OCI-LY3 (cell line): ENCODE measurements around the gene PKP1.

Source experiments
- H2AFZ ChIP-seq: fragments of 200-600, 300-600 bp; shearing (Covaris generic); 2 replicates; pipeline ENCODE4 v1.6.0; 2014; ENCODE audit warnings: antibody characterized with exemption, low read depth, low read length
- H3K27ac ChIP-seq: fragments of 200-600, 300-600 bp; sonication (generic); 2 replicates; pipeline ENCODE4 v1.5.1; 2014; ENCODE audit warnings: mild to moderate bottlenecking, low read length, moderate library complexity, mixed read lengths
- H3K27me3 ChIP-seq: fragments of 200-600, 300-600 bp; sonication (generic); 2 replicates; pipeline ENCODE4 v1.6.1; 2014; ENCODE audit warnings: low read depth, low read length, mixed read lengths
- H3K36me3 ChIP-seq: fragments of 200-600, 300-600 bp; sonication (generic); replicated peaks from 2 replicates; pipeline ENCODE3; 2014; ENCODE audit warnings: low read depth, low read length, mixed read lengths
- H3K4me1 ChIP-seq: fragments of 300-600, 200-600 bp; sonication (generic); 2 replicates; pipeline ENCODE4 v1.6.1; 2014; ENCODE audit warnings: low read length, mixed read lengths
- H3K4me2 ChIP-seq: fragments of 200-600, 300-600 bp; sonication (generic); 2 replicates; pipeline ENCODE4 v1.6.1; 2014; ENCODE audit warnings: low read length, mixed read lengths
- H3K4me3 ChIP-seq: fragments of 300-600, 200-600 bp; sonication (generic); 2 replicates; pipeline ENCODE4 v1.5.1; 2014; ENCODE audit warnings: antibody characterized with exemption, mild to moderate bottlenecking, low read length, moderate library complexity
- H3K79me2 ChIP-seq: fragments of 300-600, 200-600 bp; shearing (Covaris generic); 2 replicates; pipeline ENCODE4 v1.6.1; 2014; ENCODE audit warnings: mild to moderate bottlenecking, low read length, mixed read lengths
- H3K9ac ChIP-seq: fragments of 300-600, 200-600 bp; shearing (Covaris generic); 2 replicates; pipeline ENCODE4 v1.6.0; 2014; ENCODE audit warnings: mild to moderate bottlenecking, low read length, moderate library complexity
- H3K9me3 ChIP-seq: fragments of 200-600, 300-600 bp; shearing (Covaris generic); 2 replicates; pipeline ENCODE4 v1.6.1; 2014; ENCODE audit warnings: low read length, mixed read lengths; ENCODE audit not compliant: insufficient read depth
- H4K20me1 ChIP-seq: fragments of 200-600, 300-600 bp; sonication (generic); 2 replicates; pipeline ENCODE4 v1.6.1; 2016; ENCODE audit warnings: low read length, mixed read lengths; ENCODE audit not compliant: insufficient read depth
- EZH2phosphoT487 ChIP-seq: fragments of 200-600 bp; shearing (Covaris generic); IDR thresholded peaks from 2 replicates; pipeline ENCODE4 v1.6.1; 2018; ENCODE audit warnings: antibody characterized with exemption, mixed run types, low read depth
- TF ChIP-seq, protein P1 (sequence below): fragments of 200-600, 300-600 bp; sonication (generic); IDR thresholded peaks from 2 replicates; pipeline ENCODE4 v1.5.1; 2014; ENCODE audit warnings: antibody characterized with exemption, low read length, low read depth

The PKP1 gene

DNA sequence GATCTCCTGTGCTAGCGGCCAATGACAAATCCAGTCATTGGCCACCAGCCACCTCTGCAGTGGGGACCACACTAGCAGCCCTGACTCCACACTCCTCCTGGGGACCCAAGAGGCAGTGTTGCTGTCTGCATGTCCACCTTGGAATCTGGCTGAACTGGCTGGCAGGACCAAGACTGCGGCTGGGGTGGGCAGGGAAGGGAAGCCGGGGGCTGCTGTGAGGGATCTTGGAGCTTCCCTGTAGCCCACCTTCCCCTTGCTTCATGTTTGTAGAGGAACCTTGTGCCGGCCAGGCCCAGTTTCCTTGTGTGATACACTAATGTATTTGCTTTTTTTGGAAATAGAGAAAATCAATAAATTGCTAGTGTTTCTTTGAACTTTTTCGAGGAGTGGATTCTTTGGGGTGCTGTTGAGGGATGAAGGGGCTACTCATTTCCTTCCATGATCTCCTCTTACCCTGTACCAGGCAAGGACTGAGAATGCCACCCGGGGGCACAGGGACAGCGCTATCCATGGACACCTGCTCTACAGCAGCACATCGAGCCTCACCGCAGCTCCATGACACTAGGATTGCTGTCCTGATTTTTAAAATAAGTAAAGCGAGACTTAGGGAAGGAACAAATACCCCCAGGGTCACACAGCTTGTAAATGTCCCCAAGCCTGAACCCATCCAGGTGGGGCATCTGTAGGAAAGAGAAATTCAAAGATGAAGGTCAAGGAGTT lies 49.5 kb downstream of the PKP1 start:
- no peaks in the 10 kb centered on the region for H3K9me3 ChIP-seq
- no peak overlapping the region for H3K4me2 ChIP-seq
- H3K36me3 ChIP-seq: no peaks in the 10 kb centered on the region
- peaks cover 25% of the 10 kb centered on the region; the same call in 1 of the 2 replicates for H3K27me3 ChIP-seq
- H3K4me3 ChIP-seq: no peak overlapping the region
- H3K79me2 ChIP-seq: no peaks in the 10 kb centered on the region
- no peaks in the 10 kb centered on the region for H3K4me1 ChIP-seq
- no peaks in the 10 kb centered on the region for H4K20me1 ChIP-seq
- no peak overlapping the region for H2AFZ ChIP-seq
- H3K27ac ChIP-seq: no peak overlapping the region
- TF ChIP-seq, protein P1, sequence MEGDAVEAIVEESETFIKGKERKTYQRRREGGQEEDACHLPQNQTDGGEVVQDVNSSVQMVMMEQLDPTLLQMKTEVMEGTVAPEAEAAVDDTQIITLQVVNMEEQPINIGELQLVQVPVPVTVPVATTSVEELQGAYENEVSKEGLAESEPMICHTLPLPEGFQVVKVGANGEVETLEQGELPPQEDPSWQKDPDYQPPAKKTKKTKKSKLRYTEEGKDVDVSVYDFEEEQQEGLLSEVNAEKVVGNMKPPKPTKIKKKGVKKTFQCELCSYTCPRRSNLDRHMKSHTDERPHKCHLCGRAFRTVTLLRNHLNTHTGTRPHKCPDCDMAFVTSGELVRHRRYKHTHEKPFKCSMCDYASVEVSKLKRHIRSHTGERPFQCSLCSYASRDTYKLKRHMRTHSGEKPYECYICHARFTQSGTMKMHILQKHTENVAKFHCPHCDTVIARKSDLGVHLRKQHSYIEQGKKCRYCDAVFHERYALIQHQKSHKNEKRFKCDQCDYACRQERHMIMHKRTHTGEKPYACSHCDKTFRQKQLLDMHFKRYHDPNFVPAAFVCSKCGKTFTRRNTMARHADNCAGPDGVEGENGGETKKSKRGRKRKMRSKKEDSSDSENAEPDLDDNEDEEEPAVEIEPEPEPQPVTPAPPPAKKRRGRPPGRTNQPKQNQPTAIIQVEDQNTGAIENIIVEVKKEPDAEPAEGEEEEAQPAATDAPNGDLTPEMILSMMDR: no peak
- no peak for TF ChIP-seq EZH2phosphoT487
- H3K9ac ChIP-seq: no peak overlapping the region

DNA sequence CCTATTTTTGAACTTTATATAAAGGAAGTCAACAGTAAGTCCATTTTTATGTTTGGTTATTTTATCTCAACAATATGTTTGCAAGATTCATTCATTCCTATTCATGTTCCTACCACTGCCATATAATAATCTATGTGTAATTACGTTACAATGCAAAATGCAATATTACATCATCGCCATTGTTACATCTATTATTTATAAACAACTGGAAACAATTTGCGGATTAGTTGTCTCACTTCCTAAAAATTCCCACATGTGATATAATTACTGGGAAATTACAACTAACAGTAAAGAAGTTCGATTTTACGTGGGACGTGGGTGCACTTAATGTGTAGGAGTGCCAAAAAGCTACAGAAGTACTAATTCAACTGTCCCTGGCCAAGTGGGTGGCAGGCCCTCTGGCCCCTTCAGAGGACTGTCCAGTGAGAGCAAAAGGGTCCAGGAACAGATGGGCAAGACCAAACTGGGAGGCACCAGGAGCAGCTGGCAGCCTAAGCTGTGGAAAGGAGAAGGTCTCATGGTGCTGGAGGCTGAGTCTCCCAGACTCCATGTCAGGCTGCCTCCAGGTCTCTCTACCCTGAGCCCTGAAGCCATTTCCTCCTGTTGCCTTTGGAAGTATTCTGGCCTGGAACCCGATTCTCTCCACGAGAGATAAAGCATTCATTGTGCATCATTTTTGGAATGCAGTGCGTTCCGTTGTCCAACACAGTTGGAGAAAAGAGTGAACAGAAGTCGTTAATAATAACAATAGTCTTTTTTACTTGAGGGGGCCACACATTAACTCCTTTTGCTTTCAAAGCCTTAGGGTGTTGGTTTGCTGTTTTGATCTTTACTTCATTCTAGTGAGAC lies 51.2 kb downstream of the PKP1 start:
- Histone ChIP-seq H2AFZ (no peak overlapping the region), H3K79me2 (no peaks in the 10 kb centered on the region), H3K4me1 (no peaks in the 10 kb centered on the region), H4K20me1 (no peaks in the 10 kb centered on the region), H3K9me3 (no peaks in the 10 kb centered on the region), H3K27me3 (peaks cover 14% of the 10 kb centered on the region), H3K27ac (no peak overlapping the region), H3K9ac (no peak overlapping the region), H3K36me3 (no peaks in the 10 kb centered on the region), H3K4me2 (no peak overlapping the region), H3K4me3 (no peak overlapping the region)
- TF ChIP-seq EZH2phosphoT487: no peak
- TF ChIP-seq, protein P1: no peak

DNA sequence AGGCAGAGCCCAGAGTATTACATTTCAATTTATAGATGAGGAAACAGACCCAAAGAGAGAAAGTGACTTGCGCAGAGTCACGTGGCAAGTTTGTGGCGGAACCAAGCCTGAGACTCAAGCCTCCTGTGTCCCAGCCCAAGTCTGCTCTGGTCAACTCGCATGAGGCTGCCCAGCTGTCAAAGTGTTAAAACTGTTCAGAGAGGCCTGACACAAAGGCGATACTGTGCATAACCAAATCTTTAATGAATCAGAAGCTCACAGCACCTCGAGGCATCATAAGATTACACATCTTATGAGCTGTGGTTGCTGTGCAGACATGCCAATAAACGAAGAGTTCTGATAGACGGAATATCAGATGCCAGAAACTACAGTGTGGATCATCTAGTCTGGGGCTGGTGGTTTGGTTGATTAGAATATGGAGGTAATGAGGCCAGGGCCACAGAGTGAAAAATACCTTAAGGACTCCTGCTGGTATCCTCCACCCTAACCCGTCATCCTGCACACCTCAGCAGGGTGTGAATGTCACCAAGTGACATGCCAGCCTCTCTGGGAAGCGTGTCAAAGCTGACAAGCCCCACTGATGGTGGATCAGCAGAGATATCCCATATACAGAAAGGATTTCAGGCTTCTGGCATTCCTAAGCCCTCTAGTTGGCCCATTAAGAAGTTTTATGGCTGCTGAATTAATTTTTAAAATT lies 52.0 kb downstream of the PKP1 start:
- H3K4me1 ChIP-seq: no peaks in the 10 kb centered on the region
- TF ChIP-seq, protein P1: no peak
- no peak for TF ChIP-seq EZH2phosphoT487
- no peak overlapping the region for H3K27ac ChIP-seq
- no peaks in the 10 kb centered on the region for H3K79me2 ChIP-seq
- no peaks in the 10 kb centered on the region for H4K20me1 ChIP-seq
- no peak overlapping the region for H3K4me2 ChIP-seq
- H3K9ac ChIP-seq: no peak overlapping the region
- no peaks in the 10 kb centered on the region for H3K36me3 ChIP-seq
- peaks cover 22% of the 10 kb centered on the region for H3K27me3 ChIP-seq
- no peak overlapping the region for H2AFZ ChIP-seq
- H3K4me3 ChIP-seq: no peak overlapping the region
- H3K9me3 ChIP-seq: no peaks in the 10 kb centered on the region

DNA sequence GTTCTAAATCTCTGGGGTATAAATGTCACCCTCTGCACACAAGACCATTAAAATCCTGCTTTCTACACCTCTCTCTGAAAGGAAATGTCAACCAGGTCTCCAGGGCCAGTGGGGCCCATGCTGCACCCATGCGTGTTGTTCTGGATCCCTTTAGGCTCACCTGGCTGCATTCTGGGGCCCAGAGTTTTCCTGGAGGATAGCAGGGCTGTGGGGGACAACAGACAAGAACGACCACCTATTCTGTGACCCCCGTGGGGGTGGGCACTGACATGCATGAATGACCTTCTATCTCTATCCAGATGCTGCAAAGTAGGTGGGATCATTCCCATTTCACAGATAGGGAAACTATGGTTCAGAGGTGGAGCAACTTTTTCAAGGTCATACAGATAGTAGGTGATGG lies 52.6 kb downstream of the PKP1 start:
- Histone ChIP-seq H4K20me1 (no peaks in the 10 kb centered on the region), H3K27ac (no peak overlapping the region), H3K79me2 (no peaks in the 10 kb centered on the region), H3K36me3 (no peaks in the 10 kb centered on the region), H3K4me2 (no peak overlapping the region), H3K9me3 (no peaks in the 10 kb centered on the region), H3K4me1 (no peaks in the 10 kb centered on the region), H2AFZ (no peak overlapping the region), H3K4me3 (no peak overlapping the region), H3K27me3 (peaks cover 26% of the 10 kb centered on the region), H3K9ac (no peak overlapping the region)
- no peak for TF ChIP-seq EZH2phosphoT487
- TF ChIP-seq, protein P1: no peak
